Sigmoid colon (tissue), 7 donors: ENCODE results near the gene PHAF1. TPM values are rescaled to one million over a fixed set of nuclear protein-coding genes. Genes with fewer than 3 reads are reported as not detected.

Experiments used
- DNase-seq: peaks from one replicate; pipeline ENCODE4 v3.0.0-alpha.2; 2019
- H3K27ac ChIP-seq, 4 donors: fragments of 200-600 bp; sonication (generic); one replicate each; pipeline ENCODE4 v1.5.1; 2016 to 2019; ENCODE audit warnings: mild to moderate bottlenecking in 1 of 4
- H3K27me3 ChIP-seq, 3 donors: fragments of 200-600 bp; sonication (generic); one replicate each; pipeline ENCODE4 v1.5.1; 2019; ENCODE audit warnings: mild to moderate bottlenecking in 1 of 3
- H3K36me3 ChIP-seq, 4 donors: fragments of 200-600 bp; sonication (generic); one replicate each; pipeline ENCODE4 v1.5.1; 2016 to 2019
- H3K4me1 ChIP-seq, 4 donors: fragments of 200-600 bp; sonication (generic); one replicate each; pipeline ENCODE4 v1.5.1; 2017 to 2019
- H3K4me3 ChIP-seq, 4 donors: fragments of 200-600 bp; sonication (generic); one replicate each; pipeline ENCODE4 v1.5.1; 2017 to 2019; ENCODE audit warnings: mild to moderate bottlenecking in 2 of 4, moderate library complexity in 1 of 4
- H3K9me3 ChIP-seq, 4 donors: fragments of 200-600 bp in 3 of 4; sonication (generic) in 3 of 4; one replicate each; pipeline versions ENCODE4 v1.5.1 to v1.6.1; 2013 to 2019
- CTCF ChIP-seq, 4 experiments: fragments of 450-650 bp in 3 of 4; fragments of 200-600 bp in 1 of 4; IDR thresholded peaks; one replicate each; pipeline ENCODE4 v1.5.1; 2016 to 2019; ENCODE audit warnings: antibody characterized with exemption in 4 of 4, mild to moderate bottlenecking in 3 of 4, moderate library complexity in 2 of 4
- EP300 ChIP-seq, 4 donors: sonication (generic); formaldehyde crosslinking; IDR thresholded peaks; one replicate each; pipeline ENCODE4 v1.6.1; 2017; ENCODE audit warnings: antibody characterized with exemption in 4 of 4
- POLR2A ChIP-seq, 2 donors: fragments of 450-650 bp; IDR thresholded peaks; one replicate each; pipeline ENCODE4 v1.6.1; 2016; ENCODE audit warnings: antibody characterized with exemption in 2 of 2, mild to moderate bottlenecking in 2 of 2, moderate library complexity in 2 of 2
- POLR2AphosphoS5 ChIP-seq, 4 donors: sonication (generic); formaldehyde crosslinking; IDR thresholded peaks; one replicate each; pipeline ENCODE4 v1.6.1; 2017; ENCODE audit warnings: antibody characterized with exemption in 4 of 4
- WGBS, 2 donors: extraction: QIAGEN DNeasy Blood & Tissue Kit; methylation state at CpG; one replicate each; pipeline ENCODE4 v1.1.7; 2013; 5-methylcytosine and 5-hydroxymethylcytosine counted together
- intact Hi-C: fragments of 100-400 bp; cut with DNase I; formaldehyde crosslinking; loops from one replicate; pipeline ENCODE4 v1.15.1; 2023
- polyA plus RNA-seq, 3 donors: library from polyadenylated mRNA; stranded (reverse); fragments of 200-250 nt; gene quantifications; one replicate each; pipeline ENCODE4 v1.2.3, GENCODE V29; 2013
- total RNA-seq, 4 donors: library from RNA; depleted of rRNA; stranded (reverse); fragments of >200 nt; gene quantifications; one replicate each; pipeline ENCODE4 v1.1.0, GENCODE V29; 2016
- donor health status: healthy with polysubstance abuse.
- donor health status: Bipolar disorder and iron deficiency.
- donor health status: healthy.

Gene PHAF1
- total and polyA plus RNA-seq, 7 donors, result 8.9 to 16.3 (median 11.4) TPM

DNA sequence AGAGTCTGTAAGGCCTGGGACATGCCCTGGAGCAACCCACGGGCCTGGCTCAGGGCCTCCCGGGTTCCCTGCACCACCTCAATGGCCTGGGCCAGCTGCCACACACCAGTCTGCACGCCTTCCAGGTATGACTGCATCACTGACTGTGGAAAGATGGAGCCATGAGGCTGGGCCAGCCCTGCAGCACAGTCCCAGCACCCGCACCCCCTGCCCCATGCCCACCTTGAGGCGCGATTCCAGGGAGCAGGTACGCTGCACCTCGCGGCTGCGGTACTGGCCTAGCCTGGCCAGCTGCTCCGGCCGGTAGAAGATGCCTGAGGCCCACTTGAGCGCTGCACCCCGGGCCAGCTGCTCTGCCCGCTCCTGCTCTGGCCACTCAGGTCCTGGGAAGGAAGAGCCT lies 79.1 kb downstream of the PHAF1 start:
- H3K27me3 ChIP-seq, result no peaks in the 10 kb centered on the region
- H3K27ac ChIP-seq, result no peak overlapping the region
- H3K4me3 ChIP-seq, result no peak overlapping the region
- H3K9me3 ChIP-seq, result no peaks in the 10 kb centered on the region
- WGBS, 2 donors, result 93 to 94% methylated on average over 15 of the region's 15 CpGs
- H3K36me3 ChIP-seq, result peaks cover 0 to 6% (median 0%) of the 10 kb centered on the region in 4 donors
- H3K4me1 ChIP-seq, result peaks cover 1 to 40% (median 39%) of the 10 kb centered on the region in 4 donors
- intact Hi-C loops, result no loop called here
- DNase-seq, result no peak
- no peak for TF ChIP-seq POLR2A (IDR thresholded peaks at IDR 0.05)
- TF ChIP-seq CTCF (IDR thresholded peaks at IDR 0.05), result no peak
- TF ChIP-seq POLR2AphosphoS5 (IDR thresholded peaks at IDR 0.05), result no peak
- no peak for TF ChIP-seq EP300 (IDR thresholded peaks at IDR 0.05)

- Histone ChIP-seq H3K9me3 (no peaks in the 10 kb centered on the region), H3K4me1 (peaks cover 1 to 37% (median 34%) of the 10 kb centered on the region in 4 donors), H3K27ac (no peak within 1 kb of the TSS), H3K27me3 (no peaks in the 10 kb centered on the region), H3K4me3 (no peak within 1 kb of the TSS), H3K36me3 (peaks cover 8 to 19% (median 11%) of the 10 kb centered on the region in 4 donors)
- WGBS, 2 donors, result 37 to 51% methylated on average over 6 of the region's 6 CpGs
- TF ChIP-seq POLR2AphosphoS5 (IDR thresholded peaks at IDR 0.05) (no peak), CTCF (IDR thresholded peaks at IDR 0.05) (no peak), EP300 (IDR thresholded peaks at IDR 0.05) (no peak), POLR2A (IDR thresholded peaks at IDR 0.05) (no peak)
- no peak for DNase-seq
- intact Hi-C loops, result no loop called here
Observed at GRCh38 chr16:67190041-67190440, 80.3 kb downstream of the PHAF1 start, which contains the start of gene EXOC3L1. Gene EXOC3L1 (minus strand): TSS chr16:67190136. CDS start chr16:67189676, 460 bp downstream.

DNA sequence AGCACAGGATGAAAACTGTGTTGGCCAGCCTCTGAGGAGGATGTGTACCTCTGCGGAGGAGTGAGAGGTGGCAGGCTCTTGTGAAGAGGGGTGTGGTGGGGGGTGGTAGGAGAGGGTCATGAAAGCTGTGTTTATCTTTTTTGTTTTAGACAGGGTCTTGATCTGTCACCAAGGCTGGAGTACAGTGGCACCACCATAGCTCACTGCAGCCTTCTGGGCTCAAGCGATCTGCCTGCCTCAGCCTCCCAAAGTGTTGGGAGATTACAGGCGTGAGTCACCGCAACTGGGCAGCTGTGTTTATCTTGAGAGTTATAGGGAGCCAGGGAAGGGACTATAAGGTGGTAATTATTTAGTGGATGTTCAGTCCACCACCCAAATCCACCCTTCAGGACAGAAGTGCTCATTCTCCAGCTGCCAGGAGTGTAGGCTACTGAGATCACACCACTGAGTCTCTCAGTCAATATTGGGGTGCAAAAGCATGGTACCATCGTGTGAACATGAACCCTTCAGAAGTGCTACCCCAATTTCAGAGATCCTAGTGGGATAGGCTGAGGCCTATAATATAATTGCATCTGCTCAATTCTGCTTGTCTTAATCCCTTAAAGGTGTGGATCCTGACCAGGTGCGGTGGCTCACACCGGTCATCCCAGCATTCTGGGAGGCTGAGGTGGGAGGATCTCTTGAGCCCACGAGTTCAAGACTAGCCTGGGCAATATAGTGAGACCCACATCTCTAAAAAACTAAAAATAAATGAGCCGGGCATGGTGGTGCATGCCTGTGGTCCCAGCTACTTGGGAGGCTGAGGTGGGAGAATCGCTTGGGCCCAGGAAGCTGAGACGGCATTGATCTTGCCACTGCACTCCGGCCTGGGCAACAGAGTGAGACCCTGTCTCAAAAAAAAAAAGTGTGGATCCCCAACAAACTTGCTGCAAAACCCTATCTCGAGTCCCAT lies 81.0 kb downstream of the PHAF1 start:
- TF ChIP-seq POLR2AphosphoS5 (IDR thresholded peaks at IDR 0.05) (no peak), CTCF (IDR thresholded peaks at IDR 0.05) (no peak), POLR2A (IDR thresholded peaks at IDR 0.05) (no peak), EP300 (IDR thresholded peaks at IDR 0.05) (no peak)
- Histone ChIP-seq H3K27me3 (no peaks in the 10 kb centered on the region), H3K27ac (no peak overlapping the region), H3K4me3 (no peak overlapping the region), H3K9me3 (no peaks in the 10 kb centered on the region), H3K4me1 (peaks cover 1 to 30% (median 28%) of the 10 kb centered on the region in 4 donors), H3K36me3 (peaks cover 14 to 25% (median 17%) of the 10 kb centered on the region in 4 donors)
- WGBS, 2 donors, result 68 to 82% methylated on average over 13 of the region's 13 CpGs
- intact Hi-C loops, result no loop called here
- DNase-seq, result no peak

DNA sequence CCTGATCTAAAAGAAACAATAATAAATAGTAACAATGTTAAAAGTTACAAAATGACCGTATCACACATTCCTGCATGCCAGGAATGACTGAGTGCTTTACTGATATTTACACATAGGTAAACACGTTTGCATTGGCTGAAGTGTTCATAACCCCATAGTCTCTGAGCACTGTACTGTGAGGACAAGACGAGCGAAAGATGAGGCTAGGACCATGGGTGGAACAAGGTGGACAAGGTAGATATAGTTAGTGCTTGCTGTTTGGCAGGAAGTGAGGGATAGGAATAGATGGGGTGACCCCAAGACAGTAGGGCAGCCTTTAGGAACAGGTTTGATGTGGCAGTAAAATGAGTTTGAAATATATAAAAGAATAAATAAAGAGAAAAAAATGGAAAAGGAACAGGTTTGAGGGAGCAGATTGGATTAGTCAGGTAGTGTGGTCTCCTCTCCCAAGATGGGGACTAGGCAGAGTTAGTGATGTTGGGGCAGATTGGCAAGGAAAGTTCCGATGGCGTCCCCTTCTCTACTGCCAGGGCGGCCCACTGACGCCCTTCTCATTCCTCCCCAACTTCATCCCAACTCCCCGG lies 81.8 kb downstream of the PHAF1 start:
- TF ChIP-seq EP300 (IDR thresholded peaks at IDR 0.05) (no peak), CTCF (IDR thresholded peaks at IDR 0.05) (no peak), POLR2AphosphoS5 (IDR thresholded peaks at IDR 0.05) (no peak), POLR2A (IDR thresholded peaks at IDR 0.05) (no peak)
- peaks cover 1 to 27% (median 25%) of the 10 kb centered on the region in 4 donors for H3K4me1 ChIP-seq

More for the DNA sequence above, 81.8 kb downstream of the PHAF1 start:
- Histone ChIP-seq H3K27me3 (no peaks in the 10 kb centered on the region), H3K36me3 (peaks cover 22 to 33% (median 24%) of the 10 kb centered on the region in 4 donors), H3K4me3 (peak overlapping the region in 3 of 4 donors; percentile 83 to 93 (median 92)), H3K9me3 (no peaks in the 10 kb centered on the region), H3K27ac (peak overlapping the region in 1 of 4 donors; percentile 72)
- 21 to 31% methylated on average over 9 of the region's 9 CpGs for WGBS, 2 donors
- intact Hi-C loops, result no loop called here
- DNase-seq, result no peak
